GM18868 (cell line): ENCODE measurements around the gene HENMT1.
"Not testable (repeated sequence)": the region's sequence is repeated elsewhere in the genome, so short reads cannot be mapped to it uniquely, and the experiment has no call there.

Source experiments
- ATAC-seq: cut with Tn5 transposase; IDR thresholded peaks from one replicate; pipeline ENCODE4 v1.9.1; 2021; ENCODE audit warnings: mild to moderate bottlenecking, moderate library complexity; ENCODE audit not compliant: unreplicated experiment

The HENMT1 gene

GRCh38 chr1:108678706-108679105 is 17.8 kb upstream of the HENMT1 start:
- ATAC-seq = no peak

GRCh38 chr1:108671143-108671542 is 10.2 kb upstream of the HENMT1 start:
- ATAC-seq = no peak

GRCh38 chr1:108670131-108670773 is 9.4 kb upstream of the HENMT1 start:
- no peak for ATAC-seq

- ATAC-seq = no peak
Measured at GRCh38 chr1:108669679-108670078, 8.8 kb upstream of the HENMT1 start.

- ATAC-seq = no peak
Measured at GRCh38 chr1:108668777-108669176, 7.9 kb upstream of the HENMT1 start.

- not testable (repeated sequence) for ATAC-seq
Measured at GRCh38 chr1:108667422-108667821, 6.5 kb upstream of the HENMT1 start.

- ATAC-seq = no peak
Measured at GRCh38 chr1:108665771-108666170, 4.9 kb upstream of the HENMT1 start.

- ATAC-seq = no peak
Measured at GRCh38 chr1:108665067-108665466, 4.2 kb upstream of the HENMT1 start.

- ATAC-seq = no peak
Measured at GRCh38 chr1:108664481-108664880, 3.6 kb upstream of the HENMT1 start.

GRCh38 chr1:108663074-108663473 is 2.2 kb upstream of the HENMT1 start:
- ATAC-seq = no peak

GRCh38 chr1:108657356-108658080 is 3.4 kb downstream of the HENMT1 start:
- ATAC-seq = no peak

GRCh38 chr1:108653431-108654105 is 7.3 kb downstream of the HENMT1 start:
- ATAC-seq = no peak

GRCh38 chr1:108646648-108647269 is 14.1 kb downstream of the HENMT1 start:
- ATAC-seq = no peak

GRCh38 chr1:108646265-108646647 is 14.6 kb downstream of the HENMT1 start:
- no peak for ATAC-seq

- ATAC-seq = no peak
Measured at GRCh38 chr1:108645564-108646184, 15.2 kb downstream of the HENMT1 start.

GRCh38 chr1:108644984-108645383 is 15.9 kb downstream of the HENMT1 start:
- no peak for ATAC-seq

GRCh38 chr1:108643492-108644335 is 17.2 kb downstream of the HENMT1 start:
- ATAC-seq = peak; percentile 71

- not testable (repeated sequence) for ATAC-seq
Measured at GRCh38 chr1:108640863-108641262, 20.0 kb downstream of the HENMT1 start.

GRCh38 chr1:108639899-108640560 is 20.9 kb downstream of the HENMT1 start:
- no peak for ATAC-seq

GRCh38 chr1:108636876-108637275 is 24.0 kb downstream of the HENMT1 start:
- no peak for ATAC-seq
